Tibial nerve (tissue), 4 donors: ENCODE results near the gene FBXL7. TPM values are rescaled to one million over a fixed set of nuclear protein-coding genes. Genes with fewer than 3 reads are reported as not detected.

Experiments
- DNase-seq, 2 donors: peaks; one replicate each; pipeline ENCODE4 v3.0.0-alpha.2; 2019; ENCODE audit warnings: low spot score in 2 of 2
- H3K27ac ChIP-seq, 4 donors: fragments of 200-600 bp; sonication (generic) in 3 of 4; one replicate each; pipeline ENCODE4 v1.5.1; 2017 to 2019; ENCODE audit warnings: mild to moderate bottlenecking in 1 of 4
- H3K27me3 ChIP-seq, 2 donors: fragments of 200-600 bp; sonication (generic) in 1 of 2; one replicate each; pipeline versions ENCODE4 v1.5.1 to v1.6.0; 2017 to 2019
- H3K36me3 ChIP-seq, 3 donors: fragments of 200-600 bp; sonication (generic); one replicate each; pipeline ENCODE4 v1.5.1; 2018 to 2019
- H3K4me1 ChIP-seq, 4 donors: fragments of 200-600 bp; sonication (generic) in 3 of 4; one replicate each; pipeline ENCODE4 v1.5.1; 2017 to 2019
- H3K4me3 ChIP-seq, 4 donors: fragments of 200-600 bp; sonication (generic) in 3 of 4; one replicate each; pipeline ENCODE4 v1.5.1; 2017 to 2019; ENCODE audit warnings: mild to moderate bottlenecking in 1 of 4, moderate library complexity in 1 of 4
- H3K9me3 ChIP-seq, 4 donors: fragments of 200-600 bp; sonication (generic) in 3 of 4; one replicate each; pipeline ENCODE4 v1.5.1; 2017 to 2019
- CTCF ChIP-seq, 5 experiments: fragments of 200-600 bp in 3 of 5; fragments of 450-650 bp in 2 of 5; sonication (generic) in 3 of 5; IDR thresholded peaks; one replicate each; pipeline ENCODE4 v1.5.1; 2016 to 2019; ENCODE audit warnings: antibody characterized with exemption in 5 of 5, mild to moderate bottlenecking in 3 of 5, moderate library complexity in 2 of 5
- EP300 ChIP-seq, 2 donors: sonication (generic); formaldehyde crosslinking; IDR thresholded peaks; one replicate each; pipeline ENCODE4 v1.6.1; 2017; ENCODE audit warnings: antibody characterized with exemption in 2 of 2, mild to moderate bottlenecking in 1 of 2
- POLR2A ChIP-seq, 2 donors: fragments of 450-650 bp; IDR thresholded peaks; one replicate each; pipeline ENCODE4 v1.6.1; 2017; ENCODE audit warnings: antibody characterized with exemption in 2 of 2, mild to moderate bottlenecking in 2 of 2, moderate library complexity in 2 of 2
- WGBS, 2 donors: methylation state at CpG; one replicate each; pipeline ENCODE4 v1.1.5; 2018; 5-methylcytosine and 5-hydroxymethylcytosine counted together
- total RNA-seq, 4 donors: library from RNA; depleted of rRNA; stranded (reverse); fragments of >200 nt; gene quantifications; one replicate each; pipeline ENCODE4 v1.1.0, GENCODE V29; 2016

FBXL7 gene
- total RNA-seq, 4 donors from 2014 or later = 33.6 to 54.5 (median 40.9) TPM

- TF ChIP-seq EP300 (IDR thresholded peaks at IDR 0.05) (no peak), POLR2A (IDR thresholded peaks at IDR 0.05) (no peak), CTCF (IDR thresholded peaks at IDR 0.05) (no peak)
- Histone ChIP-seq H3K4me3 (no peak overlapping the region), H3K27me3 (no peaks in the 10 kb centered on the region), H3K4me1 (peaks cover 0 to 34% (median 5%) of the 10 kb centered on the region in 4 donors), H3K27ac (peak overlapping the region in 2 of 4 donors; percentile 38 to 52), H3K9me3 (no peaks in the 10 kb centered on the region), H3K36me3 (peaks cover 0 to 4% (median 0%) of the 10 kb centered on the region in 3 donors)
- DNase-seq = no peak
- 49 to 71% methylated on average over 7 of the region's 7 CpGs for WGBS, 2 donors
Observed at GRCh38 chr5:15645381-15646160, 145.6 kb downstream of the FBXL7 start.

- no peak for DNase-seq
- no peak overlapping the region for H3K4me3 ChIP-seq
- H3K9me3 ChIP-seq = peaks cover 0 to 4% (median 0%) of the 10 kb centered on the region in 4 donors
- peaks cover 0 to 4% (median 0%) of the 10 kb centered on the region in 3 donors for H3K36me3 ChIP-seq
- WGBS, 2 donors = 15 to 40% methylated on average over 4 of the region's 4 CpGs
- peak overlapping the region in 2 of 4 donors; percentile 38 to 52 for H3K27ac ChIP-seq
- no peaks in the 10 kb centered on the region for H3K27me3 ChIP-seq
- peaks cover 0 to 34% (median 5%) of the 10 kb centered on the region in 4 donors for H3K4me1 ChIP-seq
- TF ChIP-seq CTCF (IDR thresholded peaks at IDR 0.05) (no peak), EP300 (IDR thresholded peaks at IDR 0.05) (peak in 1 of 2 donors; percentile 19), POLR2A (IDR thresholded peaks at IDR 0.05) (no peak)
Observed at GRCh38 chr5:15646371-15646770, 146.4 kb downstream of the FBXL7 start.

- H3K36me3 ChIP-seq = peaks cover 0 to 4% (median 0%) of the 10 kb centered on the region in 3 donors
- no peaks in the 10 kb centered on the region for H3K27me3 ChIP-seq
- DNase-seq = no peak
- H3K27ac ChIP-seq = peak overlapping the region in 2 of 4 donors; percentile 38 to 52
- H3K9me3 ChIP-seq = peaks cover 0 to 8% (median 0%) of the 10 kb centered on the region in 4 donors
- peaks cover 0 to 34% (median 5%) of the 10 kb centered on the region in 4 donors for H3K4me1 ChIP-seq
- WGBS, 2 donors = 71 to 94% methylated on average over 4 of the region's 4 CpGs
- no peak for TF ChIP-seq EP300 (IDR thresholded peaks at IDR 0.05)
- TF ChIP-seq POLR2A (IDR thresholded peaks at IDR 0.05) = no peak
- no peak for TF ChIP-seq CTCF (IDR thresholded peaks at IDR 0.05)
- H3K4me3 ChIP-seq = no peak overlapping the region
Observed at GRCh38 chr5:15647251-15647650, 147.3 kb downstream of the FBXL7 start.

- no peak overlapping the region for H3K27ac ChIP-seq
- no peak for TF ChIP-seq EP300 (IDR thresholded peaks at IDR 0.05)
- no peak for TF ChIP-seq POLR2A (IDR thresholded peaks at IDR 0.05)
- no peak for TF ChIP-seq CTCF (IDR thresholded peaks at IDR 0.05)
- WGBS, 2 donors = 91 to 100% methylated on average over 2 of the region's 2 CpGs
- peaks cover 0 to 8% (median 0%) of the 10 kb centered on the region in 4 donors for H3K9me3 ChIP-seq
- no peak overlapping the region for H3K4me3 ChIP-seq
- H3K27me3 ChIP-seq = no peaks in the 10 kb centered on the region
- DNase-seq = no peak
- H3K36me3 ChIP-seq = peaks cover 0 to 4% (median 0%) of the 10 kb centered on the region in 3 donors
- peaks cover 0 to 26% (median 5%) of the 10 kb centered on the region in 4 donors for H3K4me1 ChIP-seq
Observed at GRCh38 chr5:15650266-15650665, 150.3 kb downstream of the FBXL7 start.

GRCh38 chr5:15654779-15655178, 154.8 kb downstream of the FBXL7 start:
- no peak for DNase-seq
- peaks cover 0 to 12% (median 0%) of the 10 kb centered on the region in 4 donors for H3K4me1 ChIP-seq
- H3K9me3 ChIP-seq = peaks cover 0 to 8% (median 0%) of the 10 kb centered on the region in 4 donors
- WGBS, 2 donors = 0 to 87% methylated on average over 1 of the region's 1 CpG
- H3K27ac ChIP-seq = no peak overlapping the region
- H3K36me3 ChIP-seq = peaks cover 0 to 4% (median 0%) of the 10 kb centered on the region in 3 donors
- no peak overlapping the region for H3K4me3 ChIP-seq
- no peaks in the 10 kb centered on the region for H3K27me3 ChIP-seq
- TF ChIP-seq POLR2A (IDR thresholded peaks at IDR 0.05) (no peak), EP300 (IDR thresholded peaks at IDR 0.05) (no peak), CTCF (IDR thresholded peaks at IDR 0.05) (no peak)
